Stimulated activated CD8-positive, alpha-beta memory T cell treated with anti-CD3 and anti-CD28 coated beads, Interleukin-2, amount 100 ng/mL, for 48 hours (primary cell): ENCODE data around the gene MAJIN.
A peak's percentile ranks its signal among the peaks of the same experiment; 100 is the strongest.

Source experiments
- DNase-seq, 2 donors: peaks; one replicate each; pipeline ENCODE4 v3.0.0-alpha.2; 2020; ENCODE audit warnings: low read depth in 2 of 2

Gene MAJIN

DNA sequence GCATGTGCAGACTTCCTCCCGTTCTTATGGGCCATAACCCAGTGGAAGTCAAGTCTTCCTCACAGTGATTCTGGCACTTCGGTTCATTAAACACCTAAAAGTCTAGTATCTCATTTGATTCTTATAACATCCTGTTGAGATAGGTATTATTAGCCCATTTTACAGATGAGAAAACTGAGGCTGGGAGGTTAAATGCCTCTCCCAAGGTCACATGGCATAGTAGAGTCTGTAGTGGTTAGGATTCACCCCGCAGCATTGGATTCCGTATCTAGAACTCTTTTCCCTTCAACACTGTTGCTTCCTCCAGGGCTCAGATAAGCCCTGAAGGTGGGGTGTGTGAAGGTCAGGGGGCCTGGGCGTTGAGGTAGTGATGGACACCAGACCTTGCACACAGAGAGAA lies 39.6 kb downstream of the MAJIN start:
- DNase-seq, result no peak

DNA sequence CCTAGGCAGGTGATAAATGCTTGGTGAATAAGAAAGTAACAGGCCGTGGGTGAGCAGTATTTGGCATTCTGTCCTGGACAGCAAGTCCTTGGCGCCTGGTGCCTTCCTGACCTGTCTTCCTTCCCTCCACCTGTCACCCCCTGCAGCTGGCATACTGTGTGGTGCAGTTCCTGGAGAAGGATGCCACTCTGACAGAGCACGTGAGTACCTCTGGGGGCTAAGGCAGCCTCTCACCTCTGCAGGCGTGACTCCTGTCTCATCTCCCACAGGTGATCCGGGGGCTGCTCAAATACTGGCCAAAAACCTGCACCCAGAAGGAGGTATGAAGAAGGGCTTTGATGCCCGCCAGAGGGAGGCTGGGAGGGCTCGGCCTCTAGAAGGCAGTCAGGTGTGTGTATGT lies 40.6 kb downstream of the MAJIN start:
- no peak for DNase-seq

DNA sequence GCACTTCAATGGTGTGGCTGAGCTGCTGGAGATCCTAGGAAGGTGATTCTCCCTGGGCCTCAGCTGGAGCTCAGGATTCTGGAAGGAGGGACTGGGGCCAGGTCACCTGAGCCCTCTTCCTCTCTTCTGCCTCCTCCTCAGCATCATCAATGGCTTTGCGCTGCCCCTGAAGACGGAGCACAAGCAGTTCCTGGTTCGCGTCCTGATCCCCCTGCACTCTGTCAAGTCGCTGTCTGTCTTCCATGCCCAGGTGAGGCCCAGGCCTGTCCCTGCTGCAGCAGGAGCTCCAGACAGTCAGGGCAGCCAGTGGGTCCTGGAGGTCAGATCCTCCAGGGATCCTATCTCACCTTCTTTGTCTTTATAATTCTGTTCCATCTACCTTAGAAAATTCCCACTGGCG lies 41.6 kb downstream of the MAJIN start:
- no peak for DNase-seq

DNA sequence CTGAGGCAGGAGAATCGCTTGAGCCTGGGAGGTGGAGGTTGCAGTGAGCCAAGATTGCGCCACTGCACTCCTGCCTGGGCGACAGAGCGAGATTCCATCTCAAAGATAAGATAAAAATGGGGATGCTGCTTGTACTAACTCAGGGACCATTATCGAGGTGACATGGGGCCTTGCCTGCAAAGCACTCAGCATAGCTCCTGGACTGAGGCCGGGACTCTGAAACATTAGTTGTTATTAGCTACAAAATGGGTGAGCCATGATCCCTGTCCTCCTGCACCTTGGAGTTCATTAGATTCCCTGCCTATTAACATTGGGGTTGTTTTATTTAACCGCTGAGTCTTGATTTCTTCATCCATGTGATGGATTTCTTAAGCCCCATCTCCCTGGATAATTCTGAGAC lies 42.3 kb downstream of the MAJIN start:
- DNase-seq, result no peak

DNA sequence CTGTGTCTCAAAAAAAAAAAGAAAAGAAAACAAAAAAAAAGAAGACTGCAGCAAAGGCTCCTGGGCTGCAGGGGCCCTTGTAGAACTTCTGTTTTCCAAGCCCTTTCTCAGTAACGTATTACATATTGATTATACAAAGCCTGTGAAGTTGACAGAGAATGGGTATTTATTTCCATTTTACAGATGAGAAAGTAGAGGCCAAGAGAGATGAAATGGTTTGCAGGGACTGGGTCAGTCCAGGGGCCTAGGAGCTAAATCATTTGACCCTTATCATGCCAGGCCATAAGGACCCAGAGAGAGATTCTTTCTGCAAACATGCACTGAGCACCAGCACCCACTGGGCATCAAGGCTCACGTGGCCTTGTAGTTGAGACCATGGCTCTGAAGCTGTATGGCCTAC lies 43.0 kb downstream of the MAJIN start:
- no peak for DNase-seq

DNA sequence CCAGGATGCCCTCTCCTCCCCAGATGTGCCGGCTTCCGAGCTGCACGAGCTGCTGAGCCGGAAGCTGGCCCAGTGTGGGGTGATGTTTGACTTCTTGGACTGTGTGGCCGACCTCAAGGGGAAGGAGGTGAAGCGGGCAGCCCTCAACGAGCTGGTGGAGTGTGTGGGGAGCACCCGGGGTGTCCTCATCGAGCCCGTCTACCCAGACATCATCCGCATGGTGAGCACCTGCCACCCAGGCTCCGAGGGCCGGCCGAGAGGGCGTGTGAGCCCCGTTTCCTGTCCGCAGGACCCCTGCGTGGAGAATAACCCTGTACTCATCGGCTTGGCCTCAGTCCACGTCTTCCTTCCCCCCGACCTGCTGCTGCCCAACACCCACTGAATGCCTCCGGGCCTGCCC lies 45.2 kb downstream of the MAJIN start:
- no peak for DNase-seq

DNA sequence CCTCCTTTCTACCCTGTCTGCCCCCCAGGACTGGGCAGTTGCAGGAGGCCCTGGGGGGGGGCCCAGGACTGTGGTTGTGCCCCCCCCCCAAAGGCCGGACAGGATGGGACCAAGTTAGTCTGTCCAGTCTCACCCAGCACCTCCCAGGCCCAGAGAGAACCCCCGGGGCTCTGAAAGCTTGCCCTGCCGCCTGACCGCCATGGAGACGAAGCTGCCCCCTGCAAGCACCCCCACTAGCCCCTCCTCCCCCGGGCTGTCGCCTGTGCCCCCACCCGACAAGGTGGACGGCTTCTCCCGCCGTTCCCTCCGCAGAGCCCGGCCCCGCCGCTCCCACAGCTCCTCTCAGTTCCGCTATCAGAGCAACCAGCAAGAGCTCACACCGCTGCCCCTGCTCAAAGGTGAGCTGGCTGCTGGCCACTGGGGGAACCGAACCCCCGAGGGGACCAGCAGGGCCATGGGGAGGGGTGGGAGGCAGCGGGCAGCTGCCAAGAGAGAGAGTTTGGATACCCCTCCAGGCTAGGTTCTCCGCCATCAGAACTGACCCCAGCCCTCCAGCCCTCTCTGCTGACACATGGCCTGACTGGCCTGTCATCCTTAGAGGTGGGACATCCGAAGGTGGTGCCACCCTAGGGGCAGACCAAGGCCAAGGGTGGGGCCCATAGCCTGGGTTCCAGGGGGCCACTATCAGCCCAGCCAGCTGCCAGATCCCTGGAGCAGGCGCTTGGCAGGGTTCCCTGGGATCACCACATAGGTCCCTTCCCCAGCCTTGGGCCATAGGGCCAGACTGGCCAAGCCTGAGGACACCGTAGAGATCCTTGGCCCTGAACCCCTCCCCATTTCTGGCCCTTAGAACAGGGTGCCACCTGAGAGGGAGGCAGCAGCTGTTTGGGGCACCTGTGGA lies 46.1 kb downstream of the MAJIN start:
- DNase-seq, result no peak

DNA sequence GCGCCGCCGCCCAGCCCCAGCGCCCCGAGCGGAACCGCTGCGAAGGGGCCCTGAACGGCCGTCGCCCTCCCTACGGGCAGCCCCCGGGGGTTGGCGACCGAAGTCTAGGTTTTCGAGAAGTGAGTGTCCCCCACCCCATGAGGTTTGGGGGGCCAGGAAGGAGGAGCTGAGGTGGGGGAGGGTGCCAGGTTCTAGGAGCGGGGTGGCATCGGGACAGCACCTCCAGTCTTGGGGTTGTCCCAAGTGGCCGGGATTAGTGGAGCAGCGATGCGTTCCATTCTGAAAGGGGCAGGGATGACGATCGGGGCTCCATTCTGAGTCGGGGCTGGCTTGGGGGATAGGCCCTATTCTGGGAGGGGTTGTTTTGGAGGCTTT lies 47.0 kb downstream of the MAJIN start:
- no peak for DNase-seq

DNA sequence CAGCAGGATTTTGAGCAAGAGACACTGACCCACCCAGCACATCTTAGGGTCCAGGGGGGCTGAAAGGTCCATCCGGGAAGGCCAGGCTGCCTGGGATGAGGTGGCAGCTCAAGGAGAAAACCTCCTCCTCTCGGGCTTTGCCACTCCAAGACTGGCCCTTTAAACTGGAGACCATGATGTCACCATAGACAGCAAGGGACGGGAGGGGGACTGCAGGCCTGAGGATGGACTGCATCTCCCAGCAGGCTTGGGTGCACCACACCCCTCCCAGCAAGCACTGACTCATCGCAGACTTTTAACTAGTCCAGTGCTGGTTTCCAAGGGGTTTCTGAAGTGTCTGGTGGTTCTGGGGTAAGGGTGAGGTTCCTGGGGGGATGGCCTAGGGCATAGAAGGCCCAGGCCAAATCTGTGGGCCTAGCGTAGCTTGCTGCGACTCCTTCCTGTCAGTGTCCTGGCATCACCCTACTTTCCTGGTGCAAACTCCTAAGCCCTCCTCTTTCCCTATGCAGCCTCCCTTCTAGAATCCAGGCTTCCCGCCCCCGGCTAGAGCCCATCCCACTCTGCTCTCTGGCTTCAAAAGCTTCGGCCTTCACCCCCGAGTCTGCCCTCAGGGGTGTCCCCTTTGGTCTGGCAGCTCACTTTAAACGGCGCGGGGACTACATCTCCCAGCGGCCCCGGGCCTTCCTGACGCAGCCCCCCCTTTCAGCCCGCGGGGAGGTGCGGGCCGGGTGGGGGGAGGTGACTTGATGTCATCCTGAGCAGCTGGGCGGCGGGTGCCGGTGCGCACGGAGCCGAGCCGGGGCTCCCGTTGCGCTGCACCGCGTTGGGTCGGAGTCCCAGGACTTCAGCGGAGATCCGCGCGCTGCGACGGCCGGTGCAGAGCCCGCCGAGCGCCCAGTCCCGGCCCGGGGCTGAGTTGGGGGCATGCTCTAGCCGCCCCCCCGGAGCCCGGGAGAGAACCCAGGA lies 47.7 kb downstream of the MAJIN start, which contains the start of gene PPP2R5B:
PPP2R5B (plus strand) TSS at position 746 of the 966 bp plus-strand sequence. CDS start 1,046 bp downstream, outside the sequence.
- peak; percentile 80 for DNase-seq

DNA sequence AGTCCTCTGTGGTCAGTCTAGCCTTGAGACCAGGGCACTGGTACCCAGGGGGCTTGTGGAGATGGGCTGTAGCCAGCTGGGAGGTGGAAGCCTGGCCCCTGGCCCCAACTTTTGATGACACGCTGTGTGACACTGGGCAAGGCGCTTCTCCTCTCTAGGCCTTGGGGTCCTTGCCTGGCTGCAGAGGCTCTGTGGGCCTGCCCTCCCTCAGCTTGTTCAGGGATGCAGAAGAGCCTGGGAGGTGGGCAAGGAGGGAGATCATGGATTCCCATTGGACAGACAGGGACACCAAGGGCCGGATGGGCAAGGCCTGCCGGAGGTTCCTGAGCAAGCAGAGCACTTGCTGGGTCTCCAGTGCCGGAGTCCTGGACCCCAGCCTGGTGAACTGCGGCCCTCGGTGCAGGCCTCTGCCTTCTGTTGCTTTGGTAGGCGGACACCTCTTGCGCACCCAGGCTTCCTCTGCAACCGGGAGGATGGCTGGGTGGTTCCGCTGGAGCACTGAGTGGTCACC lies 48.7 kb downstream of the MAJIN start:
- DNase-seq, result no peak

DNA sequence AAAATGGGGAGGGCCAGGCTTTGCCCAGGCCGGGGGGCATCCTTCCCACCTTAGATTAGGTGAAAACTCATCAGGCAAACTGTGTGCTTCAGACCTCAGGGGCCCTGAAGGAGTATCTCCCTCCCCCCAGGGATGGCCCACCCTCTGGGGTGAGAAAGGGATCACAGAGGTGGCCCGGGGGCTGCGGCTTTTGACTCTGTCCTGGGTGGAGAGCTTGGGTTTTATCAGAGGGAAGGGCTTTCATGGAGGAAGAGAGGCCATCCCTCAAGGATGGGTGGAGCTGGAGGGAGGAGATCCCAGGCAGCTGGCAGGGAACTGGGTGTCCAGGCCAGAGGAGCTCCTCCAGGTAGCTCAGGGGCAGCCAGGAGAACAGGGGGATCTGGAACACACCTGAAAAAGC lies 50.5 kb downstream of the MAJIN start:
- no peak for DNase-seq

DNA sequence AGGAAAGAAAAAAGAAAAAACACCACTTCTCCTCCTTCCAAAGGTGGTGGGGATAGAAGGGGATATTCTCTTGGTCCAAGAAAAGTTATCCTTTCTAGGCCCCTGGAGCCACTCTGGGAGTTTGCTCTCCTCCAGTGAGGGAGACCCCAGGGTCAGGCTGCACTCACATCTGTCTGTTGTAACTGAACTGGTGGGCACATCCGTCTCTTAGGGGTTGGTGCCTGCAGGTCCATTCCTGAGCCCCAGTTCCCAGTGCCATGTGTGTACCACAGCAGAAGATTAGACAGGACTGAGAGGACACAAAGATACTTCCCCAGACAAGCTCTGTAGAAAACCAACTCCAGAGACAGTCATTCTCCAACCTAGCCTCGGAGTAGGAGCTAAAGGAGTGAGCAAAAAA lies 51.8 kb downstream of the MAJIN start:
- DNase-seq, result no peak

DNA sequence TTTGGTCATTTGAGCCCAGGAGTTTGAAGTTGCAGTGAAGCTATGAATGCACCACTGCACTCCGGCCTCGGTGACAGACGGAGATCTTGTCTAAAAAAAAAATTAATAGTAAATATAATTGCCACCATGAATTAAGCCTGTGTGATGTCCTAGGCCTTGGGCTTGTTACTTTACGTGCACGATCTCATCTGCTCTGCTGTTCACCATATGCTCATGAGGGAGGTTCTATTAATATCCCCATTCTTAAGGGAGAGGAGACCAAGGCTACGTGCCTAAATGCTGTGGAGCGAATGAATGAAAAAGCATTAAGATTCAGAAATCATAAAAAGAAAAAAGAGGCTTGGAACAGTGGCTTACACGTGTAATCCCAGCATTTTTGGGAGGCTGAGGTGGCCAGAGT lies 52.3 kb downstream of the MAJIN start:
- no peak for DNase-seq

DNA sequence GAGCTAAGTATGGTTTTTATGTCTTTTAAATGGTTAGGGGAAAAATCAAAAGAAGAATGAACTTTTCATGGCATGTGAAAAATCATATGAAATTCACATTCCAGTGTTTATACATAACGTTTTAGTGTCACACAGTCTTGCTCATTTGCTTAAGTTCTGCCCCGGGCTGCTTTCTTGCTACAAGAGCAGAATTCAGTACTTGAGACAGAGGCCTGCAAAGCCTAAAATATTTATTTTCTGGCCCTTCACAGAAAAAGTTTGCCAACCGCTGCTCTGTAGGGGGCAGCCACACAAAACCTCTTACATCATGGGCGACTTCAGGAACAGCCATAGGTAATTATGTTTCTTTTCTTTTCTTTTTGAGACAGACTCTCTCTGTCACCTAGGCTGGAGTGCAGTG lies 53.9 kb downstream of the MAJIN start:
- DNase-seq, result no peak

DNA sequence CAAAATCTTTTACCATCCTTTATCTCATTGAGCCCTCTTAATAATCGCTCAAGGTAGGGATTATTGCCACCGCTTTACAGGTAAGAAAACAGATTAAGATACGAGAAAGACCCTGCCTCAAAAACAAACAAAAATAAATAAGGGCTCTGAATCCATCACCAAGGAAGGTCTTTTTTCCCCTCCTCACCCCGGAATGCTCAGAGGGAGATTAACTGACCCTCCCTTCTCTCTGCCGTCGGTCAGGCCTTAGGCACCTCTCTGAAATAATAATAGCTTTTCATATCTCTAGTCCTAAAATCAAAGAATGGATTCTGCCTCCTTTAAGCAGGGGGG lies 54.3 kb downstream of the MAJIN start:
- DNase-seq, result no peak

DNA sequence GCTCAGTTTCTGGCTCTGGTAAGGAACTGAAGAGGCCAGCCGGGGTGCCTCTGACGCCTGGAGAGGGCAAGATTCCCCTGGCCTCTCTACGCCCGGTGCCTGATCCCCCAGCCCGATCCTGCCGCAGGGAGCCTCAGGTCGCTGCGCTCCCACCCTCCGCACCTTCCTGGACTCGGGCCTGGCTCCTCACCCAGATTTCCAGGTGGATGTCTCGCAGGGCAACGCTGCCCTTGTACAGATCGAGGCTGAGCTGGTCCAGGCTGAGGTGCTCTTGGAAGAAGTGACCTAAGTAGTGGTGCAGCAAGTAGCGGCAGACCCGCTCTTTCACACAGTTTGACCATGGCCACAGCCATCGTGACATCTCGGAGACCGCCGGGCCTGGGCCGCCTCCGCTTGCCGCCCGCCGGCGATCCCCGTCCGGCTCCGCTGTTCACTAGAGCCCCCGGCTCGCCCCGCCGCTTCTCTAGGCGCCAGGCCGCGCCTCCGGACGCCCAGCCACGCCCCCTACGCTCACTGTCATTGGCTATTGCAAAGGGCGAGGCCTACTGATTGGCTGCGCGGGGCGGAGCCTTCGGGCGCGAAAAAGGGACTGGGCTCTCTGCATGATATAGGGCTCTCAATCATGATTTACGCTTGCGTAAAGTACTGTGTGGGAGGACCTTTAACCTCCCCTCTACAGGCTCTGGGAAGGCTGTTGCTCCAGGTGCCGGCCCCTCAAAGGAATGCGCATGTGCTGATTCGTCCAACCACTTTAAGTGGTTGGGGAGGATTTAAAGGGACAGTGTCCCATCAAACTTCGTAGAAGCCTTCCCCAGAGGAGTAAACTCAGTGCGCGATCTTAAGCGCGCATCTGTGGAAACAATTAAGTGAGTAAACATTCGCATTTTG lies 54.9 kb downstream of the MAJIN start, which contains the start of gene ATG2A:
ATG2A (minus strand) TSS at position 435 of the 888 bp plus-strand sequence; CDS start at position 361, 74 bp downstream.
- DNase-seq, result peak; percentile 98 to 99

DNA sequence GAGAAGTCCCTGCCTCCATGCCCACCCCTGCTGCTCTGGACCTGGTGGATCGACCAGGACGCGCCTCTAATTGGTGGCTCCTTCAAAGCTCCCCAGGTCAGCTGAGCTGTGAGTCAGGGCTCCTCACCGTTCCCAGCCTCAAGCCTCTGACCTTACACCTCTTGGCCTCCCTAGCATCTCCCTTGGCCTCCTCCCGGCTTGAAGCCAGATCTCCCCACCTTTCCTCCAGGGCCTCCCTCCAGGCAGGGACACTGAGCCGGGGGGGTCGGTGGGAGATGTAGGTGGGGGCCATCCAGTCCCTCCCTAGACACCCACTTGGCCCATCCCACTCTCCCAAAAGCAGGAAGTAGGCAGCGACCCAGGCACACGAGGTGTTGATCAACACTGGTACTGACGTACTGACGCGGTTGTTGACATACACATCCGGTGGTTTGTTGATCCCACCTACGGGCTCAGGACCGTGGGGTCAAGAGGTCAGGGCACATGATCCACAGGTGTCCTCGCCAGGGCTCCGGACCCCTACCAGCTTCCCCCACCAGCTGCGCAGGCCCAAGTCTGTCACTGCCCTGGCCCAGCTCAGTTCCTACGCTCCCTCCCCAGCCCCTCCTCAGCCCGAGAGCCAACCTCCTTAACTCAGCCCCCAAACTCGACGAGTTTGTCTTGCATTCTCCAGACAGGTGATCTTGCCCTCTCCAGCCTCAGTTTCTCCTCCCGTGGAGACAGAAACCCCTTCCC lies 55.7 kb downstream of the MAJIN start:
- no peak for DNase-seq

DNA sequence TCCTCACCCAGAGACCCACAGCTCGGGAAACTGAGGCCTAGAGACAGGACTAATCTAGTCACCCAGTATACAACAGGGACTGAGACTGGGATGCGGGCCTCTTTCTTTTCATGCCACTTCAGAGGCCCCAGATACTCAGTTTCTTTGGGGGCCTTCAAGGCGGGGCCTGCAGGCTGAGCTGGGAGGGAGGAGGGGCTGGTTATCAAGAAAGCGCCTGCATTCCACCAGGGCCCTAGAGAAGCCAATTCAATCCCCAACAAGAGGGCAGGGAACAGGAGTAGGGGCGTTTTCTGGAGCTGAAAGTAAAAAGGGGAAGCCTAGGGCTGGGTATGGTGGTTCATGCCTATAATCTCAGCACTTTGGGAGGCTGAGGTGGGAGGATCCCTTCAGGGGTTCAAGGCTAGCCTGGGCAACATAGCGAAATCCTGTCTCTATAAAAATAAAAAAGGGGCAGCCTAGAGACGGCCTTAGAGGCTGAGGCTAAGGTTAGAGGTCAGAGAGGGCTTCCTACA lies 56.5 kb downstream of the MAJIN start:
- DNase-seq, result no peak

DNA sequence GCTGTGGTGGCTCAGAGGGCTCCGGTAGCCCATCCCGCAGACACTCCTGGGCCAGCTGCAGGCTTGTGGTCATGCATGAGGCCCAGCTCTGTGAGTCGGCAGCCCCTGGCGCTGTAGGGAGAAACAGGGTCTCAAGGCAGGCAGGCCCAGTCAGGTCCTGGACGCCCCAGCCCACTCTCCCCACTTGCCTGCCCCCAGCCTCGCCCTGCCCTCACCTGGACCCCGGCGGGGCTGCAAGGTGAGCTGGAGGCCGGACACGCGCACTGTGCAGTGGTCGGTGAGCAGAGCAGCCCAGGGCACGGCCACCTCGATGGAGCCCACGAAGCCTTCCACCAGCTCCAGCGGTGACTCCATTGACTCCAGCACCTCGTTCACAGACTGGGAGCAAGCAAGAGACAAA lies 57.8 kb downstream of the MAJIN start:
- DNase-seq, result no peak

DNA sequence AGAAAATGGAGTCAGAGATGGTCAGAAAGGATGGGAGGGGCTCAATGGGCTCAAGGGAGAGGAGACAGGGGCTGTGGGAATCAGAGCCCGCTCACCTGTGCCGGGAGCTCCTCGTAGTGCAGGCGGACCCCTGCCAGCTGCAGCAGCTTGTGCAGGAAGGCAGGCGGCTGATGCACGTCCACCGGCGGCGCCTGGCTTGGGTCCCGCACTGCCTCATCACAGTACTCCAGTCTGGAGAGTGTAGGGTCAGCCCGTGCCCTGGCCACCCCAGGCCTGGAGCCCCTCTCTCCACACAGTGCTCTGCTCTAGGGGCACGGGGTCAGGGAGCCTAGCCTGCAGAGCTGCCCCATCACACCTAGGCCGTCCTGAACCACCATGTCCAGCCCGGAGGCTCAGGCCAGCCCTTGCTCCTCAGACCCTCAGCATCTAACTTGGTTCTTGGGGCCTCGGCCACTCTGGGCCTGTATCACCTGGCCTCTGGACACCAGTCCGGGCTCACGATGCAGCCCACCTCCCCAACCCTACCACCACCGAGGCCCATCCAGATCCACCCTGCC lies 58.7 kb downstream of the MAJIN start:
- DNase-seq, result no peak
